Activated CD8-positive, alpha-beta T cell treated with anti-CD3 and anti-CD28 coated beads for 36 hours (primary cell): ENCODE measurements around the gene C8G. TPM values are rescaled to one million over a fixed set of nuclear protein-coding genes. Genes with fewer than 3 reads are reported as not detected.

Experiments
- ATAC-seq: fragments of 200-7000 bp; cut with Tn5 transposase; one replicate; pipeline ENCODE4 v1.10.0; 2021; ENCODE audit warnings: mild to moderate bottlenecking, moderate library complexity
- CTCF ChIA-PET: fragments of 350-600 bp; sonication (Branson Sonifier 250); formaldehyde crosslinking; loops from one replicate; lab custom pipeline; 2021; ENCODE audit warnings: antibody characterized with exemption; lab: Charles Lee
- POLR2A ChIA-PET: fragments of 350-600 bp; sonication (Branson Sonifier 250); formaldehyde crosslinking; loops from one replicate; lab custom pipeline; 2021; ENCODE audit warnings: antibody characterized with exemption; lab: Charles Lee
- DNase-seq: peaks from one replicate; pipeline ENCODE4 v3.0.0-alpha.2; 2020
- H3K27ac Mint-ChIP-seq: one replicate; pipeline ENCODE4 v1.8.0; 2021; ENCODE audit warnings: mild to moderate bottlenecking, mixed read lengths
- H3K27me3 Mint-ChIP-seq: one replicate; pipeline ENCODE4 v1.8.0; 2021; ENCODE audit warnings: mixed read lengths
- H3K36me3 Mint-ChIP-seq: one replicate; pipeline ENCODE4 v1.8.0; 2021; ENCODE audit warnings: low read depth, mixed read lengths
- H3K4me1 Mint-ChIP-seq: one replicate; pipeline ENCODE4 v1.8.0; 2021; ENCODE audit warnings: low read depth, mixed read lengths
- H3K4me3 Mint-ChIP-seq: one replicate; pipeline ENCODE4 v1.8.0; 2021; ENCODE audit warnings: mild to moderate bottlenecking, moderate library complexity, mixed read lengths
- H3K9me3 Mint-ChIP-seq: one replicate; pipeline ENCODE4 v1.8.0; 2021; ENCODE audit warnings: mixed read lengths
- intact Hi-C: fragments of 100-400 bp; cut with micrococcal nuclease; formaldehyde crosslinking; loops from one replicate; pipeline ENCODE4 v1.10.0; 2022
- total RNA-seq, 2 experiments: library from RNA; stranded (reverse); gene quantifications; one replicate each; pipeline ENCODE4 v1.2.3, GENCODE V29; 2021
- TF ChIP-seq, protein P1 (sequence below): fragments of 200-600 bp; IDR thresholded peaks from one replicate; pipeline ENCODE4 v1.8.0; 2022; ENCODE audit warnings: antibody characterized with exemption, mild to moderate bottlenecking

C8G gene
- total RNA-seq, 2 experiments from 2014 or later: 0.83 TPM; not detected in 1

DNA sequence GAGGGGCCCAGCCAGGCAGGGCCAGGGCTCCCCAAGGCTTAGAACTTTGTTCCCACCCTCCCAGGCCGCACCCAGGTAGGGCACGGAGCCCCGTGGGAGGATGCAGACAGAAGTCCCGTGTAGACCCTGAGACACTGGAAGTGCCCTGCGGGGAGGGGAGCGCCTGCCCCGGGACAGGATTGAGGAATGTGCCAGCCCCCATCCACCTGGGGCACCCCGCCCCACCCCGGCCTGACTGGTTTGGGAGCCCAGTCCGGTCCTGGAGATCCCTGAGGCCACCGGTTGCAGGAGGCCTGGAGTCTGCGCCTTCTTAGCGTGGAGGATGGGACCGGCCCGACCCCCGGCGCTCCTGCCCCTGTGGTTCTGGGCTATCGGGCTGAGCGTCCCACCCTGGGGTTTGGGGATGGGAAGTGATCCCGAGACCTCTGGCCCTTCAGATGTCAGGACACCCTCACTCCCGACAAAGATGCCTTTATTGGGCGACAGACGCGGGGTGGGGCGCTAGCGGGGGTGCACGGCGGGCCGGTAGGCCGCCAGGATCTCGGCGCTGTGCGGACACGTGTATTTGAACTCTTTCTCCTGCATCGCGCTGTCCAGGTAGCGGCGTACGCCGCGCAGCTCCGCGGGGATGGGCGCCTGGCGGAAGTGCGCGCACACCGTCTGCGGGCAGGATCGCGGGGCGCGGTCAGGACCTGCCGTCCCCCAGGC, 49.3 kb downstream of the C8G start:
- no peak for DNase-seq
- ChIA-PET POLR2A (interaction anchor here (0.8 to 1.4 kb wide), 4 partner anchors 9 to 111 kb away, joined by 3 to 5 read pairs (median 3); no protein-coding TSS in a partner anchor), CTCF (interaction anchor here (1.3 to 5.8 kb wide), 5 partner anchors 35 to 70 kb away, joined by 3 to 48 read pairs (median 8); partner anchors contain the start of gene ABCA2)
- Mint-ChIP-seq H3K36me3 (peaks cover 6% of the 10 kb centered on the region), H3K27ac (no peak overlapping the region), H3K9me3 (no peaks in the 10 kb centered on the region), H3K27me3 (peaks cover 5% of the 10 kb centered on the region), H3K4me1 (peaks cover 41% of the 10 kb centered on the region), H3K4me3 (peak overlapping the region; percentile 86)
- ATAC-seq: no peak
- intact Hi-C loops: no loop called here
- TF ChIP-seq, protein P1, sequence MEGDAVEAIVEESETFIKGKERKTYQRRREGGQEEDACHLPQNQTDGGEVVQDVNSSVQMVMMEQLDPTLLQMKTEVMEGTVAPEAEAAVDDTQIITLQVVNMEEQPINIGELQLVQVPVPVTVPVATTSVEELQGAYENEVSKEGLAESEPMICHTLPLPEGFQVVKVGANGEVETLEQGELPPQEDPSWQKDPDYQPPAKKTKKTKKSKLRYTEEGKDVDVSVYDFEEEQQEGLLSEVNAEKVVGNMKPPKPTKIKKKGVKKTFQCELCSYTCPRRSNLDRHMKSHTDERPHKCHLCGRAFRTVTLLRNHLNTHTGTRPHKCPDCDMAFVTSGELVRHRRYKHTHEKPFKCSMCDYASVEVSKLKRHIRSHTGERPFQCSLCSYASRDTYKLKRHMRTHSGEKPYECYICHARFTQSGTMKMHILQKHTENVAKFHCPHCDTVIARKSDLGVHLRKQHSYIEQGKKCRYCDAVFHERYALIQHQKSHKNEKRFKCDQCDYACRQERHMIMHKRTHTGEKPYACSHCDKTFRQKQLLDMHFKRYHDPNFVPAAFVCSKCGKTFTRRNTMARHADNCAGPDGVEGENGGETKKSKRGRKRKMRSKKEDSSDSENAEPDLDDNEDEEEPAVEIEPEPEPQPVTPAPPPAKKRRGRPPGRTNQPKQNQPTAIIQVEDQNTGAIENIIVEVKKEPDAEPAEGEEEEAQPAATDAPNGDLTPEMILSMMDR: no peak

DNA sequence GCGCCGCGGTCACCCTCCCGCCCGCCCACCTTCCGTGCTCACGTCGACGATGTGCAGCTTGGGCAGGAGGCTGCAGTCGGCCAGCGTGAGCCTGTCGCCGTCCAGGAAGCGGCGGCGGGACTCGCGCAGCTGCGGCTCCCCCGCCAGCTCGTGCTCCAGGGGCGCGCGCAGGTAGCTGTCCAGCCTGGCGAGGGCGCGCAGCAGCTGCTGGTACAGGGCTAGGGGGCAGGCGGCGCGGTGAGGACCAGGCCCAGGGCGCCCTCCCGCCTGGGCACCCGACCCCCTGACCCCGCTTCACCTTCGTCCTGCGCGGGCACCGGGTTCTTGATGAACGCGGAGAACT, 49.8 kb downstream of the C8G start:
- Mint-ChIP-seq H3K4me3 (no peak overlapping the region), H3K36me3 (peaks cover 6% of the 10 kb centered on the region), H3K27me3 (peaks cover 5% of the 10 kb centered on the region), H3K27ac (no peak overlapping the region), H3K9me3 (no peaks in the 10 kb centered on the region), H3K4me1 (peaks cover 42% of the 10 kb centered on the region)
- intact Hi-C loops: no loop called here
- POLR2A ChIA-PET: interaction anchor here (1.3 kb wide), 1 partner anchor 10 kb away, joined by 5 read pairs; no protein-coding TSS in a partner anchor
- CTCF ChIA-PET: interaction anchor here (1.3 kb wide), 1 partner anchor 51 kb away, joined by 3 read pairs; no protein-coding TSS in a partner anchor
- ATAC-seq (no peak), DNase-seq (no peak)
- TF ChIP-seq, protein P1: no peak

DNA sequence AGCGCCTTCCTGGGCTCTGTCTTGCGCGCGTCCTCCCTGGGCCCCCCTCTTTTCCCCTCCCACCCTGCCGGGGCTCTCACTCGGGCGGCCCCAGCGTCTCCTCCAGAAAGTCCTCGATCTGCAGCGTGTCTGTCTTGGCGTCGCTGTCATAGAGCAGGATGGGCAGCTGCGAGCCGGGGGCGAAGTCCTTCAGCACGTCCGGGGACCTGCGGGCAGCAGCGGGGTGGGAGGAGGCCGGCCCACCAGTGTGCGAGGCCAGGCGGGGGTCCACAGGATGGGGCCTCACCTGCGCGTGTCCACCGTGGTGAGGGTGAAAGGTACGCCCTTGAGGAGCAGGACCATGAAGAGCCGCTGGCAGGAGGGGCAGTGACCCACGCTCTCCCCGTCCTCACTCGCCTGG, 50.3 kb downstream of the C8G start:
- POLR2A ChIA-PET: interaction anchor here (0.6 kb wide), 1 partner anchor 1118 kb away, joined by 3 read pairs; no protein-coding TSS in a partner anchor
- no peak overlapping the region for H3K27ac Mint-ChIP-seq
- H3K9me3 Mint-ChIP-seq: no peaks in the 10 kb centered on the region
- H3K4me3 Mint-ChIP-seq: no peak overlapping the region
- intact Hi-C loops: no loop called here
- CTCF ChIA-PET: interaction anchor here (1.3 to 2.5 kb wide), 3 partner anchors 33 to 47 kb away, joined by 7 to 13 read pairs (median 11); partner anchors contain the start of gene ABCA2
- DNase-seq (no peak), ATAC-seq (no peak)
- H3K27me3 Mint-ChIP-seq: peaks cover 5% of the 10 kb centered on the region
- TF ChIP-seq, protein P1: no peak
- peaks cover 6% of the 10 kb centered on the region for H3K36me3 Mint-ChIP-seq
- H3K4me1 Mint-ChIP-seq: peaks cover 46% of the 10 kb centered on the region

DNA sequence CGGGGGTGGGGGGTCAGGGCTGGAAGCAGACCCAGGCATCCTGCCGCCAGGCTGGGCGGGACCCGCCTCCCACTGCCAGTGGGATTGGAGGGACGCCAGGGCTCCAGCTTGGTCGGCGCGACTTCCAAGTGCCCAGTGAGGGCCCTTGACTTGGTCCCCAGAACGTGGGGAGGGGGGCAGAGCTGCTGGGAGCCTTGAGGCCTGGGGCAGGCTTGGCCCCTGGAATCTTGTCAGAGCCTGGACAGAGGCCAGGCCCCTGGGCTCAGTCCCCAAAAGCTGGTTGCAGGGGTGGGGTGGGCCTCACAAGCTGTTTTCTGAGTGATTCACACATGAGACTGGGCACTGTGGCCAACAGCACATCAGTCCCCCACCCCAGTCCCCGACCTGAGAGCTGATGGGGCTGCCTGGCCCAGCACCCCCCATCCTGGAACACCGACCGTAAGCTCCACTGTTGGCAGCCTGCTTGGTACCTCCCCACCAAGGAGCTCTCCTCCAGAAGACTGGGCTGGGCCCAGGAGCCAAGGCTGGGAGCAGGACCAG, 50.8 kb downstream of the C8G start:
- TF ChIP-seq, protein P1: no peak
- Mint-ChIP-seq H3K27me3 (peaks cover 5% of the 10 kb centered on the region), H3K9me3 (no peaks in the 10 kb centered on the region), H3K4me1 (peaks cover 51% of the 10 kb centered on the region), H3K36me3 (peaks cover 6% of the 10 kb centered on the region), H3K27ac (peak overlapping the region; percentile 49), H3K4me3 (no peak overlapping the region)
- intact Hi-C loops: no loop called here
- ChIA-PET POLR2A (interaction anchor here (0.6 to 0.7 kb wide), 2 partner anchors 9 to 1119 kb away, joined by 3 read pairs; no protein-coding TSS in a partner anchor), CTCF (interaction anchor here (1.3 to 2.5 kb wide), 3 partner anchors 33 to 48 kb away, joined by 7 to 13 read pairs (median 11); partner anchors contain the start of gene ABCA2)
- no peak for DNase-seq
- no peak for ATAC-seq

Other genes starting within 250 kb of the C8G start
- gene DIPK1B, start 232.7 kb upstream of the C8G start, total RNA-seq: under 1 TPM in 1 of 2 experiments, not detected in 1; 0.14 TPM
- gene LCN10, start 202.3 kb upstream of the C8G start, total RNA-seq: 1 to 10 TPM; 2.6 to 3.2 TPM
- not detected for gene LCN6, start 196.7 kb upstream of the C8G start, total RNA-seq
- not detected for gene LCN8, start 187.0 kb upstream of the C8G start, total RNA-seq
- not detected for gene LCN15, start 180.7 kb upstream of the C8G start, total RNA-seq
- 10 to 100 TPM; 50.6 to 51.1 TPM for gene TMEM141, start 153.9 kb upstream of the C8G start, total RNA-seq
- under 1 TPM; 0.20 to 0.34 TPM for gene CCDC183, start 148.9 kb upstream of the C8G start, total RNA-seq
- 10 to 100 TPM; 85.6 to 86.6 TPM for gene RABL6, start 137.3 kb upstream of the C8G start, total RNA-seq
- 1 to 10 TPM; 5.8 to 6.4 TPM for gene AJM1, start 102.8 kb upstream of the C8G start, total RNA-seq
- gene PHPT1, start 95.8 kb upstream of the C8G start, total RNA-seq: 100 to 1,000 TPM; 123 to 124 TPM
- 10 to 100 TPM; 18.5 to 19.1 TPM for gene MAMDC4, start 92.9 kb upstream of the C8G start, total RNA-seq
- 100 to 1,000 TPM; 254 to 270 TPM for gene EDF1, start 78.9 kb upstream of the C8G start, total RNA-seq
- 10 to 100 TPM; 34.8 to 40.5 TPM for gene TRAF2, start 58.7 kb upstream of the C8G start, total RNA-seq
- 10 to 100 TPM; 53.4 to 54.0 TPM for gene FBXW5, start 505 bp upstream of the C8G start, total RNA-seq
- 1 to 10 TPM; 1.3 to 2.1 TPM for gene LCN12, start 7.0 kb downstream of the C8G start, total RNA-seq
- not detected for gene PTGDS, start 32.3 kb downstream of the C8G start, total RNA-seq
- gene LCNL1, start 37.8 kb downstream of the C8G start, total RNA-seq: not detected
- gene PAXX, start 47.2 kb downstream of the C8G start, total RNA-seq: 10 to 100 TPM; 60.5 to 61.8 TPM
- not detected for gene CLIC3, start 51.3 kb downstream of the C8G start, total RNA-seq
- gene ABCA2, start 83.0 kb downstream of the C8G start, total RNA-seq: 10 to 100 TPM; 11.8 to 16.2 TPM
- under 1 TPM in 1 of 2 experiments, not detected in 1; 0.09 TPM for gene FUT7, start 86.8 kb downstream of the C8G start, total RNA-seq
- gene NPDC1, start 100.9 kb downstream of the C8G start, total RNA-seq: 10 to 100 TPM; 18.2 to 21.2 TPM
- not detected for gene ENTPD2, start 108.8 kb downstream of the C8G start, total RNA-seq
- gene SAPCD2, start 125.3 kb downstream of the C8G start, total RNA-seq: 10 to 100 TPM; 13.5 to 13.7 TPM
- 10 to 100 TPM; 49.8 to 50.1 TPM for gene UAP1L1, start 132.3 kb downstream of the C8G start, total RNA-seq
- 10 to 100 TPM; 31.1 to 33.2 TPM for gene MAN1B1, start 141.7 kb downstream of the C8G start, total RNA-seq
- 100 to 1,000 TPM; 222 to 227 TPM for gene DPP7, start 169.5 kb downstream of the C8G start, total RNA-seq
- not detected for gene GRIN1, start 193.9 kb downstream of the C8G start, total RNA-seq
- gene LRRC26, start 224.8 kb downstream of the C8G start, total RNA-seq: not detected
- gene TMEM210, start 226.8 kb downstream of the C8G start, total RNA-seq: not detected
- 10 to 100 TPM; 38.6 to 39.6 TPM for gene ANAPC2, start 243.3 kb downstream of the C8G start, total RNA-seq
- 10 to 100 TPM; 53.3 to 58.4 TPM for gene SSNA1, start 243.4 kb downstream of the C8G start, total RNA-seq